ENCODE data around the gene SPANXA2.
"Not testable (repeated sequence)": the region's sequence is repeated elsewhere in the genome, so short reads cannot be mapped to it uniquely, and the experiment has no call there.

Gene SPANXA2, protein sequence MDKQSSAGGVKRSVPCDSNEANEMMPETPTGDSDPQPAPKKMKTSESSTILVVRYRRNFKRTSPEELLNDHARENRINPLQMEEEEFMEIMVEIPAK

DNA sequence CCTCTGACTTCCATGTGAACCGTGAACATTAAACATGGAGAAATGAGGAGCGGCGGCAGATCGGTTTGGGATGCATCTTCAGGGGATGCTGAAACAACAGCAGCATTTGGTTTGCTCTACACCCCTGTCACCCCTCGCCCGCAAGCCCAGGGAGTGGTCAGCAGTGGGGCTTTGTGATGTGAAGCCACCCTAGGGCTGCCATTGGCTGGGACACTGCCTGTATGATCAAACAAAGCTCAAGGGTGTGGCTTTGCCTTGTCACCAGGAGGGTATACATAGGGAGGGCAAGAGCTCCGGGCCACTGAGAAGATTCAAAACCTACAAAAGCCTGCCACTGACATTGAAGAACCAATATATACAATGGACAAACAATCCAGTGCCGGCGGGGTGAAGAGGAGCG, at the start of gene SPANXA2:
SPANXA2 (plus strand) TSS at position 301 of the 400 bp plus-strand sequence; CDS start at position 361, 60 bp downstream.
- TF ChIP-seq, protein P1, sequence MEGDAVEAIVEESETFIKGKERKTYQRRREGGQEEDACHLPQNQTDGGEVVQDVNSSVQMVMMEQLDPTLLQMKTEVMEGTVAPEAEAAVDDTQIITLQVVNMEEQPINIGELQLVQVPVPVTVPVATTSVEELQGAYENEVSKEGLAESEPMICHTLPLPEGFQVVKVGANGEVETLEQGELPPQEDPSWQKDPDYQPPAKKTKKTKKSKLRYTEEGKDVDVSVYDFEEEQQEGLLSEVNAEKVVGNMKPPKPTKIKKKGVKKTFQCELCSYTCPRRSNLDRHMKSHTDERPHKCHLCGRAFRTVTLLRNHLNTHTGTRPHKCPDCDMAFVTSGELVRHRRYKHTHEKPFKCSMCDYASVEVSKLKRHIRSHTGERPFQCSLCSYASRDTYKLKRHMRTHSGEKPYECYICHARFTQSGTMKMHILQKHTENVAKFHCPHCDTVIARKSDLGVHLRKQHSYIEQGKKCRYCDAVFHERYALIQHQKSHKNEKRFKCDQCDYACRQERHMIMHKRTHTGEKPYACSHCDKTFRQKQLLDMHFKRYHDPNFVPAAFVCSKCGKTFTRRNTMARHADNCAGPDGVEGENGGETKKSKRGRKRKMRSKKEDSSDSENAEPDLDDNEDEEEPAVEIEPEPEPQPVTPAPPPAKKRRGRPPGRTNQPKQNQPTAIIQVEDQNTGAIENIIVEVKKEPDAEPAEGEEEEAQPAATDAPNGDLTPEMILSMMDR (IDR thresholded peaks at IDR 0.05) = not testable (repeated sequence)

DNA sequence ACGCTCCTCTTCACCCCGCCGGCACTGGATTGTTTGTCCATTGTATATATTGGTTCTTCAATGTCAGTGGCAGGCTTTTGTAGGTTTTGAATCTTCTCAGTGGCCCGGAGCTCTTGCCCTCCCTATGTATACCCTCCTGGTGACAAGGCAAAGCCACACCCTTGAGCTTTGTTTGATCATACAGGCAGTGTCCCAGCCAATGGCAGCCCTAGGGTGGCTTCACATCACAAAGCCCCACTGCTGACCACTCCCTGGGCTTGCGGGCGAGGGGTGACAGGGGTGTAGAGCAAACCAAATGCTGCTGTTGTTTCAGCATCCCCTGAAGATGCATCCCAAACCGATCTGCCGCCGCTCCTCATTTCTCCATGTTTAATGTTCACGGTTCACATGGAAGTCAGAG, 4.9 kb upstream of the SPANXA2 start, which contains the start of gene SPANXA1:
SPANXA1 (minus strand) TSS at position 101 of the 400 bp plus-strand sequence; CDS start at position 41, 60 bp downstream.
- TF ChIP-seq, protein P1 (IDR thresholded peaks at IDR 0.05) = not testable (repeated sequence)

DNA sequence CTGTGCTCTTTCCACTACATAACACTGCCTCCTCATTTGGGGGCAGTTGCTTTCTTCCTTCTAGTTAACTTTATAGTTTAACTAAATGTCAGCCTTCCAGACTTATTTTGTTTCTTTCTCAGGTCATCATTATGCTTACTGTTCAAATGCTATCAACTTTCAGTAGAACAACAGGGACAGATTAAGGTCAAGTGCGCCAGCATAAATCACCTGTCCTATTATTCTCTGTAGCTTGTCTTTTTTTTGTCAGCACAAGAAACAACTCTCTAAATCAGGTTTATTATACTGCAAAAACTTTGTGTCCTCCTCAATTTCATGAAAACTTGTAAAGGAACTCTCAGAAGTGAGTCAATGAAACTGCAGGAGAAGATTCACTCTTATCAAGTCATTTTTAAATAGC, 19.6 kb downstream of the SPANXA2 start:
- TF ChIP-seq, protein P1 (IDR thresholded peaks at IDR 0.05) = no peak

DNA sequence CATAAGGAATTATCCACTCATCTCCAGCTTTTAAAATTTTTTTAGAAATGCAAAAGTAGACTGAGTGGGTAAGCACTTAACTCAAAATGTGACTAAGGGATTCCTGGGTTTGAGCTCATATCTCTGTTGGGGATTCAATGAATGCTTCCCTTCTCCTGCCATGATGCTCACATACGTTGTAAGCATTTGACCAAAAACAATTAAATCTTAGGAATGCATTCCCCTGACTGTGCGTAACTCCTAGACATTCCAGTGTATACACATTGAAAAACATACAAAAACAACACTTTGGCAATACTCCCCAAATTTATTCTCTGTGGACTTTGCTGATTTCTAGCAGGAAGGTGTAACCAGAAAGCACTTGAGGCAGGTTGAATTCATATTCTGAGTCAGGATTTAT, 29.8 kb downstream of the SPANXA2 start:
- TF ChIP-seq, protein P1 (IDR thresholded peaks at IDR 0.05) = no peak

DNA sequence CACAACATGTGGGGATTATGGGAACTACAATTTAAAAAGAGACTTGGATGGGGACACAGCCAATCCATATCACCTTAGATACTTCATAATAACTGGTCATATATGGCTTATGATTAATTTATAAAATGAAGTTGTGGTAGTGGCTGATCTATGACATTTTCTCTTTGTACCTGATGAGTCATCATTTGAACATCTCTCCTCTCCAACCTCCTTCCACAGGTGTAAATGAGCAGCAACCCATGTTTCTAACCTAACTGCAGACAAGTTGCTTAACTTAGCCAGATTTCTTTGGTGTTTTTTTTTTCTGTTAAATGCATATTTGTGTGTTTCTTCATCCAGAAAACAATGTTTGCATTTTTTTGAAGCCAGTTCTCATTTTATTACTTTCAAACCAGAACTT, 42.6 kb downstream of the SPANXA2 start:
- TF ChIP-seq, protein P1 (IDR thresholded peaks at IDR 0.05) = no peak

DNA sequence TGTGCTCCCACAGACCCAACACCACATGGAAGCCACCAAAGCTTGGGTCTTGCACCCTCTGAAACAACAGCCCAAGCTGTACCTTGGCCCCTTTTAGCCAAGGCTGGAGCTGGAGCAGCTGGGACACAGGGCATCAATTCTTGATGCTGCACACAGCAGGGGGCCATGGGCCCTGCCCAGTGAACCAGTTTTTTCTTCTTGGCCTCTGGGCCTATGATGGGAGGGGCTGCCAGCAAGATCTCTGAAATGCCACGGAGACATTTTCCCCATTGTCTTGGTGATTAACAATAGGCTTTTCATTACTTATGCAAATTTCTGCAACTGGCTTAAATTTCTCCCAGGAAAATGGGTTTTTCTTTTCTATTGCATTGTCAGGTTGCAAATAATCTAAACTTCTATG, 49.0 kb downstream of the SPANXA2 start:
- TF ChIP-seq, protein P1 (IDR thresholded peaks at IDR 0.05) = no peak
